ENCODE data around the gene PTPRD. TPM values are rescaled to one million over a fixed set of nuclear protein-coding genes. Genes with fewer than 3 reads are reported as not detected.
"Not testable (repeated sequence)": the region's sequence is repeated elsewhere in the genome, so short reads cannot be mapped to it uniquely, and the experiment has no call there.

Gene PTPRD
- total RNA-seq, 1 donor from 2014 or later: 30.8 TPM

DNA sequence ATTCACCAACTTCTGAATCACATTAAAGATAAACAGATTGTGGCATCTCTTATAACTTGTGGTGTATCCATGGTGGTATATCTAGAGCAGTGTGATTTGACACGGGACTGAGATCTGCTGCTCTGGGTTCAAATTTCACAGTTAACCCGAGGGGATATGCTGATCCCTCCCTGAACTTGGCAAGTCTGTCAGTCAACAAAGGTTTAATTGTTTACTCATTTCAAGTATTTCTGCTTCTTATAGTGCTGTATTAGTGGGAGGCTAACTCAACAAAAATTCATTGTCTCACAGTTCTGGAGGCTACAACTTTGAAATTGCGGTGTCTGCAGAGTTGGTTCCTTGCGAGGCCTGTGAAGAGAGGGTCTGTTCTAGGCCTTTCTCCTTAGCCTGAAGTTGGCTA is 1175.2 kb downstream of the PTPRD start:
- DNase-seq (no peak), ATAC-seq (no peak)
- Histone ChIP-seq H3K36me3 (no peaks in the 10 kb centered on the region), H3K9me3 (no peaks in the 10 kb centered on the region), H3K27ac (no peak overlapping the region), H3K4me3 (no peak overlapping the region), H3K4me1 (no peaks in the 10 kb centered on the region), H3K27me3 (no peaks in the 10 kb centered on the region)
- TF ChIP-seq, protein P1, sequence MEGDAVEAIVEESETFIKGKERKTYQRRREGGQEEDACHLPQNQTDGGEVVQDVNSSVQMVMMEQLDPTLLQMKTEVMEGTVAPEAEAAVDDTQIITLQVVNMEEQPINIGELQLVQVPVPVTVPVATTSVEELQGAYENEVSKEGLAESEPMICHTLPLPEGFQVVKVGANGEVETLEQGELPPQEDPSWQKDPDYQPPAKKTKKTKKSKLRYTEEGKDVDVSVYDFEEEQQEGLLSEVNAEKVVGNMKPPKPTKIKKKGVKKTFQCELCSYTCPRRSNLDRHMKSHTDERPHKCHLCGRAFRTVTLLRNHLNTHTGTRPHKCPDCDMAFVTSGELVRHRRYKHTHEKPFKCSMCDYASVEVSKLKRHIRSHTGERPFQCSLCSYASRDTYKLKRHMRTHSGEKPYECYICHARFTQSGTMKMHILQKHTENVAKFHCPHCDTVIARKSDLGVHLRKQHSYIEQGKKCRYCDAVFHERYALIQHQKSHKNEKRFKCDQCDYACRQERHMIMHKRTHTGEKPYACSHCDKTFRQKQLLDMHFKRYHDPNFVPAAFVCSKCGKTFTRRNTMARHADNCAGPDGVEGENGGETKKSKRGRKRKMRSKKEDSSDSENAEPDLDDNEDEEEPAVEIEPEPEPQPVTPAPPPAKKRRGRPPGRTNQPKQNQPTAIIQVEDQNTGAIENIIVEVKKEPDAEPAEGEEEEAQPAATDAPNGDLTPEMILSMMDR (IDR thresholded peaks at IDR 0.05): no peak
- intact Hi-C loops (cut with DNase I): no loop called here

GRCh38 chr9:9426454-9426853 is 1186.3 kb downstream of the PTPRD start:
- H3K4me1 ChIP-seq; H3K9me3 ChIP-seq; H3K27ac ChIP-seq; H3K27me3 ChIP-seq; ATAC-seq; H3K36me3 ChIP-seq; DNase-seq; H3K4me3 ChIP-seq; intact Hi-C loops (cut with DNase I): not testable (repeated sequence)

DNA sequence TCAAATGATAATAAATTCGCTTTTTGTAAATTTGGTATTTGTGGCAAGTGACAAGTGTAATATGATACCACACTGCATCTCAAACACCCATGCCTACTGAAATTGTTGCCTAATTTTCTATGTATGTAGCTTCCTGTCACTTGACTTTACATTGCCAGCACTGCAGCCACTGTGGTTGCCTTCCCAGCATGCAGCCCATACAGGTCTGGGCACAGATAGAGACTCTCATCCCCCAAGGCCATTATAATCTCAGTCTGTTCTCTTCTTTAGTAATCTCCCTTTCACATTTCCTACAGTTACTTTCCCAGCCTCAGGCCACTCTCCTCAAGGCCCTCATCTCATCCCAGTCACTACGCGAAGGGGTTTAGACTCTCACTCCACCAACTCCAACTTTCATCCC is 1200.6 kb downstream of the PTPRD start:
- DNase-seq (no peak), ATAC-seq (no peak)
- Histone ChIP-seq H3K27ac (no peak overlapping the region), H3K9me3 (no peaks in the 10 kb centered on the region), H3K27me3 (no peaks in the 10 kb centered on the region), H3K4me1 (no peaks in the 10 kb centered on the region), H3K4me3 (no peak overlapping the region), H3K36me3 (no peaks in the 10 kb centered on the region)
- intact Hi-C loops (cut with DNase I): no loop called here
- TF ChIP-seq, protein P1 (IDR thresholded peaks at IDR 0.05): no peak

GRCh38 chr9:9410736-9411135 is 1202.1 kb downstream of the PTPRD start:
- Histone ChIP-seq H3K4me1 (no peaks in the 10 kb centered on the region), H3K36me3 (no peaks in the 10 kb centered on the region), H3K27ac (no peak overlapping the region), H3K9me3 (no peaks in the 10 kb centered on the region), H3K27me3 (no peaks in the 10 kb centered on the region), H3K4me3 (no peak overlapping the region)
- no peak for ATAC-seq
- no peak for DNase-seq
- intact Hi-C loops (cut with DNase I): no loop called here
- TF ChIP-seq, protein P1 (IDR thresholded peaks at IDR 0.05): no peak

DNA sequence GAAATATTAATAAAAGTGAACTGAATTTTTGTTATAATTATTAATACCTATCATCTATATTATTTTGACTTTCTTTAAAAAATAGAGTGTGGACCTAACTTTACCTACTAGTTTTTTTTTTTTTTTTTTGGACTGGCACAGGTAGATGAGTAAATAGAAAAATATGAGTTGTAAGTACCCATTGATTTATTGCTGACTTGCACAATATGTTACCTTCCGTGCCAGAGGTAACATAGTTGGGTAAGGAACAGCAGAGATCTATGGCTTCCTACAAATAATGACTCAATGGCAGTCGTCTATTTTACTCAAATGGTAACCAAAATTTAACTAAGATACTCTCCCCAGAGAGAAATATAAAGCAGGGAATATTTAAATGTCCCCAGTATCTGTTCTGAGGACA is 1212.8 kb downstream of the PTPRD start:
- TF ChIP-seq, protein P1 (IDR thresholded peaks at IDR 0.05): no peak
- H3K27me3 ChIP-seq: no peaks in the 10 kb centered on the region
- H3K9me3 ChIP-seq: no peaks in the 10 kb centered on the region
- H3K27ac ChIP-seq: no peak overlapping the region
- no peak overlapping the region for H3K4me3 ChIP-seq
- DNase-seq (no peak), ATAC-seq (no peak)
- intact Hi-C loops (cut with DNase I): no loop called here
- H3K36me3 ChIP-seq: no peaks in the 10 kb centered on the region
- H3K4me1 ChIP-seq: no peaks in the 10 kb centered on the region

- intact Hi-C loops (cut with DNase I): no loop called here
- Histone ChIP-seq H3K9me3 (no peaks in the 10 kb centered on the region), H3K36me3 (no peaks in the 10 kb centered on the region), H3K4me3 (no peak overlapping the region), H3K27me3 (no peaks in the 10 kb centered on the region), H3K27ac (no peak overlapping the region), H3K4me1 (no peaks in the 10 kb centered on the region)
- DNase-seq (no peak), ATAC-seq (no peak)
- TF ChIP-seq, protein P1 (IDR thresholded peaks at IDR 0.05): no peak
Observed at GRCh38 chr9:9396518-9396917, 1216.3 kb downstream of the PTPRD start.
